ENCODE measurements around the gene SGCA.

The SGCA gene

GRCh38 chr17:50165867-50166517 lies at the start of gene SGCA:
Gene SGCA (plus strand): TSS chr17:50166005. CDS start chr17:50166041, 36 bp downstream.
- no peak within 1 kb of the TSS for H3K27ac ChIP-seq (ENCODE audit: low read depth, low read length, poor library complexity, severe bottlenecking)
- TF ChIP-seq CTCF (IDR thresholded peaks at IDR 0.05; ENCODE audit: low read length) (no peak), EZH2 (IDR thresholded peaks at IDR 0.05; ENCODE audit: borderline replicate concordance, low read length) (no peak)
- H3K4me3 ChIP-seq (ENCODE audit: low read depth, low read length, poor library complexity, severe bottlenecking) = no peak within 1 kb of the TSS
- no peaks in the 10 kb centered on the region for H4K20me1 ChIP-seq (ENCODE audit: insufficient read depth, low read length)
- H3K4me1 ChIP-seq (ENCODE audit: insufficient read depth, low read length, severe bottlenecking) = peaks cover 15% of the 10 kb centered on the region
- H3K79me2 ChIP-seq (ENCODE audit: insufficient read depth, low read length) = no peaks in the 10 kb centered on the region
- no peaks in the 10 kb centered on the region for H3K27me3 ChIP-seq (ENCODE audit: insufficient read depth, low read length)
- no peak within 1 kb of the TSS for H3K4me2 ChIP-seq (ENCODE audit: low read length)
- H3K36me3 ChIP-seq (ENCODE audit: insufficient read depth, low read length) = no peaks in the 10 kb centered on the region
- no peak within 1 kb of the TSS for H2AFZ ChIP-seq (ENCODE audit: low read length)
- no peaks in the 10 kb centered on the region for H3F3A ChIP-seq (ENCODE audit: insufficient read depth, low read length)
- no peaks in the 10 kb centered on the region for H3K9me3 ChIP-seq (ENCODE audit: low read length)
- H3K9me2 ChIP-seq (ENCODE audit: low read depth, low read length) = no peaks in the 10 kb centered on the region
- no peak within 1 kb of the TSS for H3K9ac ChIP-seq (ENCODE audit: low read length)

- Histone ChIP-seq H2AFZ (ENCODE audit: low read length) (no peak overlapping the region), H3K4me3 (ENCODE audit: low read depth, low read length, poor library complexity, severe bottlenecking) (no peak overlapping the region), H4K20me1 (ENCODE audit: insufficient read depth, low read length) (no peaks in the 10 kb centered on the region), H3F3A (ENCODE audit: insufficient read depth, low read length) (no peaks in the 10 kb centered on the region), H3K4me1 (ENCODE audit: insufficient read depth, low read length, severe bottlenecking) (no peaks in the 10 kb centered on the region), H3K27ac (ENCODE audit: low read depth, low read length, poor library complexity, severe bottlenecking) (no peak overlapping the region), H3K27me3 (ENCODE audit: insufficient read depth, low read length) (no peaks in the 10 kb centered on the region), H3K9me3 (ENCODE audit: low read length) (no peaks in the 10 kb centered on the region), H3K9ac (ENCODE audit: low read length) (no peak overlapping the region), H3K79me2 (ENCODE audit: insufficient read depth, low read length) (no peaks in the 10 kb centered on the region), H3K36me3 (ENCODE audit: insufficient read depth, low read length) (no peaks in the 10 kb centered on the region), H3K9me2 (ENCODE audit: low read depth, low read length) (no peaks in the 10 kb centered on the region), H3K4me2 (ENCODE audit: low read length) (no peak overlapping the region)
- TF ChIP-seq EZH2 (IDR thresholded peaks at IDR 0.05; ENCODE audit: borderline replicate concordance, low read length) (no peak), CTCF (IDR thresholded peaks at IDR 0.05; ENCODE audit: low read length) (peak; percentile 40)
These were observed 48.4 kb upstream of the SGCA start for GRCh38 chr17:50117202-50118051.

DNA sequence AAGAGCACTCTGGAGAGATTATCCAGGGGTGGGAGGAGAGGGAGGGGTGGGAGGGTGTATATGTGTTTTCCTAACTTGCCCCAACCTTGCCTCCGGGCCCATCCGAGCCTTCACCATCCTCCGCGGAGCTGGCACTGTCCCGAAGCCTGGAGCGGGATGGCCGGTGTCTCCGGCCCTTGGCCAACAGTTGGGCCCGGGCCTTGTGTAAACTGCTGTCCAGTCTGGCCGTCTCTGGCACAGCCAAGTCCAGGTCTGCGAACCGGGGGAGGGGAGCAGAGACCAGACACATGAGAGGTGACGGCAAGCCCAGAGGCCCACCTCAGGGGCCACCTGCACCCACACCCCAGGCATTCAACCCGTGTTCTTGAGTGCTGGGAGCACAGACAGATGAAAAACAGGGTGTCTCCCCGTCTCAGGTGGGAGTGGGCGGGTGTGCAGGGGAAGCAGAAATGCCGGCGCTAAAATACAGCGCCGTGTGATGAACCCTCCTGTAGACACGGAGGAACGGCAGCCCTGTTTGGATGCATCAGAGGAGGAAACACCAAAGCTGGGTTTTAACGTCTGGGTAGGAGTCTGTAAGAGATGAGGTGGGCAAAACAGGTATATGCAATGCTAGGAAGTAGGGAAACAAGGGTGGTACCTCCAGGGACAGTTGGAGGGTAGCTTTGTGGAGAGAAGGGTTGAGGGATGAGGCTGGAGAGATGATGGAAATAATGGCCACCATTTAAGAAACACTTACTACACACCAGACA lies 47.6 kb upstream of the SGCA start:
- no peaks in the 10 kb centered on the region for H3F3A ChIP-seq (ENCODE audit: insufficient read depth, low read length)
- no peak overlapping the region for H3K4me3 ChIP-seq (ENCODE audit: low read depth, low read length, poor library complexity, severe bottlenecking)
- no peaks in the 10 kb centered on the region for H3K36me3 ChIP-seq (ENCODE audit: insufficient read depth, low read length)
- H4K20me1 ChIP-seq (ENCODE audit: insufficient read depth, low read length) = no peaks in the 10 kb centered on the region
- no peak overlapping the region for H3K27ac ChIP-seq (ENCODE audit: low read depth, low read length, poor library complexity, severe bottlenecking)
- H3K9me2 ChIP-seq (ENCODE audit: low read depth, low read length) = no peaks in the 10 kb centered on the region
- H2AFZ ChIP-seq (ENCODE audit: low read length) = no peak overlapping the region
- no peaks in the 10 kb centered on the region for H3K27me3 ChIP-seq (ENCODE audit: insufficient read depth, low read length)
- no peaks in the 10 kb centered on the region for H3K9me3 ChIP-seq (ENCODE audit: low read length)
- TF ChIP-seq CTCF (IDR thresholded peaks at IDR 0.05; ENCODE audit: low read length) (no peak), EZH2 (IDR thresholded peaks at IDR 0.05; ENCODE audit: borderline replicate concordance, low read length) (no peak)
- H3K79me2 ChIP-seq (ENCODE audit: insufficient read depth, low read length) = no peaks in the 10 kb centered on the region
- no peak overlapping the region for H3K4me2 ChIP-seq (ENCODE audit: low read length)
- no peak overlapping the region for H3K9ac ChIP-seq (ENCODE audit: low read length)
- H3K4me1 ChIP-seq (ENCODE audit: insufficient read depth, low read length, severe bottlenecking) = no peaks in the 10 kb centered on the region
